HEK293T (cell line): ENCODE data around the gene ZNF70.

Experiments used
- CTCF ChIA-PET: fragments of 350-600 bp; formaldehyde crosslinking; extraction: SDS; loops from one replicate; lab custom pipeline; 2021; ENCODE audit warnings: antibody characterized with exemption, inconsistent platforms; lab: Yijun Ruan, JAX
- POLR2A ChIA-PET: fragments of 350-600 bp; formaldehyde crosslinking; extraction: SDS; loops from one replicate; lab custom pipeline; 2020; ENCODE audit warnings: antibody characterized with exemption, inconsistent platforms; lab: Yijun Ruan, JAX
- DNase-seq: peaks from one replicate; pipeline ENCODE4 v3.0.0; 2012; ENCODE audit warnings: mixed read lengths; ENCODE audit errors: extremely low spot score
- ARNT ChIP-seq: fragments of 450-650 bp; IDR thresholded peaks from 2 replicates; pipeline ENCODE4 v1.6.1; 2017; ENCODE audit warnings: mild to moderate bottlenecking
- BHLHE40 ChIP-seq: fragments of 450-650 bp; IDR thresholded peaks from 2 replicates; pipeline ENCODE4 v1.6.1; 2016; ENCODE audit warnings: mild to moderate bottlenecking, moderate library complexity, borderline replicate concordance
- CTBP1 ChIP-seq: fragments of 450-650 bp; IDR thresholded peaks from 2 replicates; pipeline ENCODE4 v1.6.1; 2016; ENCODE audit warnings: borderline replicate concordance
- ELF4 ChIP-seq: fragments of 450-650 bp; IDR thresholded peaks from 2 replicates; pipeline ENCODE4 v1.6.1; 2017; ENCODE audit warnings: antibody characterized with exemption
- FOXA1 ChIP-seq: fragments of 450-650 bp; IDR thresholded peaks from 2 replicates; pipeline ENCODE4 v1.6.1; 2016; ENCODE audit warnings: mild to moderate bottlenecking
- FOXK2 ChIP-seq: fragments of 450-650 bp; IDR thresholded peaks from 2 replicates; pipeline ENCODE4 v1.6.1; 2016; ENCODE audit warnings: mild to moderate bottlenecking
- FOXM1 ChIP-seq: fragments of 450-650 bp; IDR thresholded peaks from 2 replicates; pipeline ENCODE4 v1.6.1; 2017; ENCODE audit warnings: mild to moderate bottlenecking, borderline replicate concordance
- HDGF ChIP-seq: fragments of 450-650 bp; IDR thresholded peaks from 2 replicates; pipeline ENCODE4 v1.6.1; 2017; ENCODE audit warnings: antibody characterized with exemption, borderline replicate concordance
- L3MBTL2 ChIP-seq: fragments of 450-650 bp; conservative IDR thresholded peaks from 2 replicates; pipeline ENCODE4 v1.6.1; 2016; ENCODE audit warnings: mild to moderate bottlenecking
- LEF1 ChIP-seq: fragments of 450-650 bp; IDR thresholded peaks from 2 replicates; pipeline ENCODE4 v1.6.1; 2017; ENCODE audit warnings: mild to moderate bottlenecking, borderline replicate concordance
- NFRKB ChIP-seq: fragments of 450-650 bp; IDR thresholded peaks from 2 replicates; pipeline ENCODE4 v1.6.1; 2016; ENCODE audit warnings: mild to moderate bottlenecking, moderate library complexity
- PKNOX1 ChIP-seq: fragments of 450-650 bp; IDR thresholded peaks from 2 replicates; pipeline ENCODE4 v1.6.1; 2016
- SP1 ChIP-seq: fragments of 450-650 bp; IDR thresholded peaks from 2 replicates; pipeline ENCODE4 v1.6.1; 2017
- SUZ12 ChIP-seq: fragments of 450-650 bp; IDR thresholded peaks from 2 replicates; pipeline ENCODE4 v1.6.1; 2016; ENCODE audit warnings: mild to moderate bottlenecking
- TARDBP ChIP-seq: fragments of 450-650 bp; IDR thresholded peaks from 2 replicates; pipeline ENCODE4 v1.6.1; 2016
- ZNF384 ChIP-seq: fragments of 450-650 bp; IDR thresholded peaks from 2 replicates; pipeline ENCODE4 v1.6.1; 2016

The ZNF70 gene

DNA sequence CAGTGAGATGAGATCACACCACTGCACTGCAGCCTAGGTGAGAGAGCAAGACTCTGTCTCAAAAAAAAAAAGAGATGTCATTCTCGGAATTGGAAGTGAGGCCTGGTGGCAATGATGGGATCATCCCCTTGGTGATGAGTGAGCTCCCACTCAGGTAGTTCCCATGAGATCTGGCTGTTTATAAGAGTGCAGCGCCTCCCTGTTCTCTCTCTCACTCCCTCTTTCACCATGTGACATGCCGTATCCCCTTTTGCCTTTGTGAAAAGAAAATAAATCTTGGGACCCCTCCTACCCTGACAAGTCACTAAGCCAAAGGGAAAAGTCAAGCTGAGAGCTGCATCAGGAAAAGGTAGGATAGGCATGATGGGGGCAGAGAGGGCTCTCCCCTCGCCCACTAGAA is 28.8 kb downstream of the ZNF70 start:
- POLR2A ChIA-PET, result interaction anchor here (1.2 kb wide), 1 partner anchor 135 kb away, joined by 3 read pairs; the partner anchor contains the start of gene SLC2A11
- DNase-seq, result no peak
- CTCF ChIA-PET, result no interaction called here
- TF ChIP-seq ELF4 (no peak), ZNF384 (no peak), TARDBP (no peak), CTBP1 (no peak)

GRCh38 chr22:23720855-23721254 is 30.1 kb downstream of the ZNF70 start:
- CTCF ChIA-PET, result no interaction called here
- no peak for DNase-seq
- TF ChIP-seq HDGF (no peak), ZNF384 (no peak), NFRKB (no peak), FOXK2 (no peak), ELF4 (no peak), L3MBTL2 (no peak), TARDBP (no peak), LEF1 (no peak), PKNOX1 (no peak), CTBP1 (no peak), FOXA1 (no peak), FOXM1 (no peak), SP1 (no peak)
- POLR2A ChIA-PET, result no interaction called here

DNA sequence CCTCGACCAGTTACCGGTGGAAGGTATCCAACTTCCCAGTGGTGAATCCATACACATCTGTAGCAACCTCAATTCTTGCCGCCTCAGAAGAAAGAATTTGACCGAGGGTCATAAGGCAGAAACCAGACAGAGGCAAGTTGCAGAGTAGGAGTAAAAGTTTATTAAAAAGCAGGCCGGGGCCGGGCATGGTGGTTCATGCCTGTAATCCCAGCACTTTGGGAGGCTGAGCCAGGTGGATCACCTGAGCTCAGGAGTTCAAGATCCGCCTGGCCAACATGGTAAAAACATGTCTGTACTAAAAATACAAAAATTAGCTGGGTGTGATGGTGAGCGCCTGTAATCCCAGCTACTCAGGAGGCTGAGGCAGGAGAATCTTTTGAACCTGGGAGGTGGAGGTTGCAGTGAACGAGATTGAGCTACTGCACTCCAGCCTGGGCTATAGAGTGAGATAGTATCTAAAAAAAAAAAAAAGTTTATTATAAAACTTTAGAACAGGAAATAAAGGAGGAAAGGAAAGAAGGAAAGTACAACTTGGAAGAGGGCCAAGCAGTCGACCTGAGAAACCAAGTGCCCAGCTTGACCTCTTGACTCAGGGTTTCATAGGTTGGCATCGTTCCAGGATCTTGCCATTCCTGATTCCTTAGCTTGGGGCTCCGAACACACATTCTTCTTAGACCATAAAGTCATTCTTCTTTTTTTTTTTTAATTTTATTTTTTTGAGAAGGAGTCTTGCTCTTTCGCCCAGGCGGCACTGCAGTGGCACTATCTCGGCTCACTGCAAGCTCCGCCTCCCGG is 32.3 kb downstream of the ZNF70 start:
- no peak for DNase-seq
- TF ChIP-seq SP1, result no peak
- TF ChIP-seq FOXK2, result no peak
- TF ChIP-seq PKNOX1, result no peak
- no peak for TF ChIP-seq FOXA1
- no peak for TF ChIP-seq HDGF
- no peak for TF ChIP-seq SUZ12
- TF ChIP-seq ARNT, result no peak
- no peak for TF ChIP-seq LEF1
- TF ChIP-seq FOXM1, result no peak
- no peak for TF ChIP-seq L3MBTL2
- TF ChIP-seq ELF4, result no peak
- TF ChIP-seq ZNF384, result no peak
- TF ChIP-seq BHLHE40, result no peak
- no peak for TF ChIP-seq CTBP1
- no peak for TF ChIP-seq NFRKB
- TF ChIP-seq TARDBP, result no peak
- CTCF ChIA-PET, result interaction anchor here (0.6 to 0.7 kb wide), 2 partner anchors 21 to 141 kb away, joined by 7 to 8 read pairs; no protein-coding TSS in a partner anchor
- POLR2A ChIA-PET, result interaction anchor here (0.6 to 1.6 kb wide), 3 partner anchors 32 to 195 kb away, joined by 3 to 4 read pairs (median 4); partner anchors contain the start of gene ZNF70

GRCh38 chr22:23716811-23717801 is 33.8 kb downstream of the ZNF70 start:
- ChIA-PET CTCF (interaction anchor here (0.7 kb wide), 1 partner anchor 9 kb away, joined by 3 read pairs; no protein-coding TSS in a partner anchor), POLR2A (interaction anchor here (0.6 to 1.8 kb wide), 9 partner anchors 10 to 197 kb away, joined by 3 to 10 read pairs (median 4); partner anchors contain the start of gene ZNF70)
- no peak for TF ChIP-seq SUZ12
- TF ChIP-seq LEF1, result no peak
- no peak for TF ChIP-seq FOXA1
- TF ChIP-seq CTBP1, result no peak
- no peak for TF ChIP-seq ZNF384
- no peak for TF ChIP-seq SP1
- 0 out of 2 replicates have a peak, but pooled peaks have one; percentile 30 for TF ChIP-seq ARNT
- peak; percentile 29; the same call in 1 of the 2 replicates for TF ChIP-seq ELF4
- no peak for TF ChIP-seq BHLHE40
- no peak for TF ChIP-seq PKNOX1
- TF ChIP-seq HDGF, result peak; percentile 91; the same call in 1 of the 2 replicates
- TF ChIP-seq FOXK2, result no peak
- no peak for TF ChIP-seq TARDBP
- peak; percentile 97 for TF ChIP-seq L3MBTL2
- peak; percentile 77; the same call in 1 of the 2 replicates for TF ChIP-seq FOXM1
- no peak for TF ChIP-seq NFRKB
- DNase-seq, result peak; percentile 97

DNA sequence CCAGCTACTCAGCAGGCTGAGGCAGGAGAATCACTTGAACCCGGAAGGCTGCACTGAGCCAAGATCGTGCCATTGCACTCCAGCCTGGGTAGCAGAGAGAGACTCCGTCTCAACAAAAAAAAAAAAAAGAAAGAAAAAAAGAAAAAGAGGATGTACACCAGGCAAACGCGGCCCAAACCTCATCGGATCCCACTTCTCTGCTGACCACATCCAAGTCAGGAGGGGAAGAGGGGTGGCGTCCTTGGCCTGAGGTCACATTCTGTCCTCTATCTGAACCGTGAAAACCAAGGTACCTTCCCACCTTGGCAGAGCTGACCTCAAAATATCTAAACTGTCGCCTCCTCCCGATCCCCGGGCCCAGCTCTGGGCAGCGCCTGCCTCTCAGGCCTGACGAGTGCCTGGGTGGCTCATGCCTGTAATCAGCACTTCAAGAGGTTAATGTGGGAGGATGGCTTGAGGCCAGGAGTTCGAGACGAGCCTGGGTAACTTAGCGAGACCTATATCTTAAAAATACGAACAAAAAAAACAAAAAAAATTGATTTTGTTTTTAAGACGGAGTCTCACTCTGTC is 35.0 kb downstream of the ZNF70 start:
- TF ChIP-seq BHLHE40 (no peak), SP1 (no peak), FOXK2 (no peak), FOXA1 (no peak), PKNOX1 (no peak), L3MBTL2 (no peak), SUZ12 (no peak), ZNF384 (no peak), NFRKB (no peak)
- DNase-seq, result no peak
- CTCF ChIA-PET, result no interaction called here
- POLR2A ChIA-PET, result no interaction called here
